ENCODE measurements around the gene TRIB2. TPM values are rescaled to one million over a fixed set of nuclear protein-coding genes. Genes with fewer than 3 reads are reported as not detected.

The TRIB2 gene
- total RNA-seq, 1 donor from 2014 or later, result 57.8 TPM

Small RNA genes within 50 kb of the gene (microRNA-seq; reads per million reads assigned to microRNA genes)
- not detected for gene MIR3125 (ENCODE audit: borderline number of aligned reads, unreplicated experiment)

Data from progenitor cell of endocrine pancreas (in vitro differentiated cells).